Activated naive CD8-positive, alpha-beta T cell treated with anti-CD3 and anti-CD28 coated beads, Interleukin-2, amount 50 U/mL, for 16 hours (primary cell): ENCODE data around the gene CD151.
A peak's percentile ranks its signal among the peaks of the same experiment; 100 is the strongest.

Experiments
- DNase-seq: peaks from one replicate; pipeline ENCODE4 v3.0.0-alpha.2; 2020; ENCODE audit warnings: low read depth, low spot score

The CD151 gene

GRCh38 chr11:832529-833113, at the start of gene CD151:
CD151 (plus strand) TSS chr11:832952; CDS start chr11:836070, 3,118 bp downstream.
- no peak for DNase-seq

DNA sequence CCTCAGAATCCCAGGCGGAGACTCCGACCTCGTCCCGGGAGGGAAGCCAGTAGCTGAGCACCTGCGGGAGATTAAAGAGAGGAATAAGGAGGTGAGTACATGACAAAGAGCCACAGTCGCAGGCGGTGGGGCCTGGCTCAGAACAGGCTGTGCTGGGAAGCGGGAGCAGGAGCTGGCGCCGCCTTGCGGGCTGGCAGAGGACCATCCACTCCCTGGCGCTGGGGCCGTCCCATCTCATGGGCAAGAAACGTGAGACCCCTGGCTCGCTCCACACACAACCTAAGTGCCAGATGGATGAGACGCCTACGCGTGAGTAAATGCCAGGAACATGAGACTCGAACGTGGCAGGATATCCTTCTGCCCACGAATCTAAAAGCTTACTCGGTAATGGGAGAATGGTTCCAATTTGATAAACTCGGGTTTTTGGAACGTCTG, 49.2 kb upstream of the CD151 start:
- no peak for DNase-seq

- no peak for DNase-seq
Observed at GRCh38 chr11:786235-787083, 46.3 kb upstream of the CD151 start.

GRCh38 chr11:787084-787675, 45.6 kb upstream of the CD151 start:
- DNase-seq = no peak

DNA sequence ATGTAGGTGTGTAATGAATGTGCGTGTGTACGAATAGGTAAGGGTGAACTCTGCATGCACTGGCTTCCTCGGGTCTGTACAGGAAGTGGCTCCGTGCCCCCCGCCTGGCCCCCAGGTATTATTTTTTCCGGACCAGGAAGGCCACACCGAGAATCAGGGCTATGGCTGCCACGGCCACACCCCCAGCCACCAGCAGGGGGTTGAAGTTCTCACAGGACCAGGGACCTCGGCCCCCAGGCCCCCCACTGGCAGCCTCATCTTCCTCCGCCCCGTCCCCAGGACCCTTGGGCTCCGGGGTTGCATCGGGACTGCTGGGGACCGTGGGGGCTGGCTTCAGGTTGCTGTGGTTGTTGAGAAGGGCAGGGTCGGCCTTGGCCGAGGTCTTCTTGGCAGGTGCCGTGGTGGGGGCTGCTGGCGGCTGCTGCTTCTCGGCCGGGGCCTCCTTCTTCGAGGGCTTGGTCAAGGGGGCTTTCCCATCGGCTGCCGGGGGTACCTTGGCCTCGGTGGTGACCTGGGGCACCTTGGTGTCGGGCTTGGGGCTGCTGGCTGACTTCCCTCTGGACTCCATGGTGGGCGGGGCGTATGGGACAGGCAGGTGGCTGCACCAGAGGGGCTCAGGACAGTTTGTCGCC, 44.6 kb upstream of the CD151 start:
- DNase-seq = no peak

DNA sequence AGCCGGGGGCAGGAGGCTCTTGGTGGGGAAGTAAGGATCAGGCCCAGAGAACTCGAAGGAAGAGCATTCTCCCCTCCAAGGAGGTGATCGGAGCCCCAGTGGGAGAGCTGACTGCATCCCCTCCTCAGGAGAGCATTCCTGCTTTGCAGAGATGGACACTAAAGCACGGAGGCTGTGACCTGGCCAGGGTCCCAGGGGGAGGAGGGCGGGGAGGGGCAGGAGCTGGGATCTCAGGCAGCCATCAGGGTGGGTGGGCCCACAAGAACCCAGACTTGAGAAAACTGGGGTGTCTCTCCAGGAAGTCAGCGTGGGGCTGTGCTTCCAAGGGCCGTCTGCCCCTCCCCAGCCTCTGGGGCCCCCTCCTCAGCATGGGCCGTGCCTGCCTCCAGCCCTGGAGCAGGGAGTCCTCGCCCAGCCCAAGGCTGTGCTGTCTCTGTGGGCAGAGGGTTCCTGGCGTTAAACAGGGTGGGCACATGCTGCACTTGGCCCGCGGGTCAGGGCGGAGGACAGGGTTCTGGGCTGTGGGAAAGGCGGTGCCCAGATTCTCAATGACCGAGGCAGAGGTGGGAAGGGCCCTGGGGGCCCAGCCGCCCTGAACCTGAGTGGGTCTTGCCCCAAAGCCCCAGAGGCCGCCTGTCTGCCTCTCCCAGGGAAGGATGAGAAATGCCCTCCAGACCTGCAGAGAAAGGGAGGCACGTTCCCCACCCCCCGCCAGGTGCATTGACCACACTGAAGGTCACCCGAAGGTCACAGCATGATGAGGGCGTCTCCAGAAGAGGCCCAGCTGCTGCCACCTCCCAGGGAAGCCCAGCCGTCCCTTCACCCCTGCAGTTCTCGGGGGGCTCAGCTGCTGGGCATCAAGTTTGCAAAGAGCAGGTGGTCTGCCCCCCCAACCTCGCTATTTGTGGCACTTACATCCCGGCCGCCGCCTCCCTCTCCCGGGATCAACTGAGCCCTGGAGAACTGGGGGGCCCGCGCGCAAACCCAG, 43.5 kb upstream of the CD151 start:
- DNase-seq = no peak

DNA sequence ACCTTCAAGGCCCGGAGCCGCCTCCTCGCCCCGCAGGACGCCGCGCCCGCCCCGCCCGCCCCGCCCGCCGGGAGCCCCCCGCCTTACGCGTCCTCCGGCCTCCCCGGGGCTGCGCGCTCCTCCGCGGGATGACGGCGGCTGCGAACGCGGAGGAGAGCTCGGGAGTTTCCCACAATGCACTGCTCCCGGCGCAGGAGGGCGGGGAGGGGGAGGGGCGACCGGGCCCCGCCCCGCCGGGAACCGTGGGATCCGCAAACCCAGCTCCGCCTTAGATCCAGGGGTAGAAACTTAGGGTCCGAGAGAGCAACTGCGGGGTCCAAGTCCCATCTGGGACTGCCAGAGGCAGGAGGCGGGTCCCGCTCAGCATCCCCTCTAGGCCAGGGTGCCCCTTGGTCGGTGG, 42.8 kb upstream of the CD151 start, which contains the start of gene CEND1:
Gene CEND1, minus strand, starts transcription at position 148 of the 400 bp plus-strand sequence. CDS start 1,514 bp downstream, outside the sequence.
- no peak for DNase-seq

- no peak for DNase-seq
Observed at GRCh38 chr11:790721-791564, 41.8 kb upstream of the CD151 start.

DNA sequence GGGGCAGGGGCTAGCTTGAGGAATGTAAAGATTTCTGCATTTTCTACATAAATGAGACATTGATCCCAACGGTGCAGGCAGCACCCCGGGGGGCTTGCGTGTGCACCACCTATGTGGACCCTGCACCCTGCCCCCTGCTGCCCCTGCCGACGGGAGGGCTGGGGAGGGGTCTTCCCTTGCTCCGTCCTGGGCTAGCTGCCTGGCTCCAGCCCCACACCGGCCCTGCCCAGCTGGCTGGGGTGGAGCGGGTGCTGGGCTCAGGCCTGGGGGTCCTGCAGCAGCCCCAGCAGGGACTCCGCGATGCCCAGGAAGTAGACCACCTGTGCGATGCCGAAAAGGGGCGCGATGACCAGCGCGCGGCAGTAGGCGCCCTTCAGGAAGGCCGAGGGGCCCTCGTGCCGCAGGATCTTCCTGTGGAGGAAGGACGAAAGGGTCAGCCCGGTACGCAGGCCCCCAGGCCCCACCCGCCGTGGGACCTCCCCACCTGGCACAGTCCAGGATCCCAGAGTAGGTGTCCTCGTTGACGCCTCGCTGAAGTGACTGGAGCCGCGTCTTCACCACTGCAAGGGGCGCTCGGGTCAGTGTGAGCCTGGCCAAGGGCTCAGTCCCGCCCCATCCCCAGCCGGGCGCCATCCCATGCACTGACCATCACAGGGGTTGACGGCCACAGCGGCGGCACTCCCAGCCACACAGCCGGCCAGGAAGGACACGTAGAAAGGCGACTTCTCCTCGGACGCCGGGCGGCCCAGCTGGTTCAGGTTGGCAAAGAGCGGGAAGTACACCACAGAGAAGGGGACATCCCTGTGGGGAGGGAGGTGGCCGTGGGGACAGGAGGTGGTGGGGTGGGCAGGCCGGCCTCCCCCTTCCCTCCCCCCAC, 40.9 kb upstream of the CD151 start:
- DNase-seq = no peak

DNA sequence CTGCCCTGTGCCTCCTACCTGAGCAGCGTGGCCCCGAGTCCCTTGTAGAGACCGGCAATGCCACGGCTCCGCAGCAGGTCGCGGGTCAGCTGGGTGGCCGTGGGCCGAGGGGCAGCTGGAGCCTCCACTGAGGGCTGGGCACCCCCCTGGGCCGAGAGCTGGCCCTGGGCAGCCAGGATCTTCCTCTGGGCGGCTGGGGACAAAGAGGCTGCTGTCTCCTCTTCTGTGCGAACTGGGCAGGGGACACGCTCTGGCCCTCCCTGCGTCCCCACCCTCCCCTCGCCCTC, 40.3 kb upstream of the CD151 start:
- DNase-seq = no peak

- DNase-seq = no peak
Observed at GRCh38 chr11:792873-793272, 39.9 kb upstream of the CD151 start.

DNA sequence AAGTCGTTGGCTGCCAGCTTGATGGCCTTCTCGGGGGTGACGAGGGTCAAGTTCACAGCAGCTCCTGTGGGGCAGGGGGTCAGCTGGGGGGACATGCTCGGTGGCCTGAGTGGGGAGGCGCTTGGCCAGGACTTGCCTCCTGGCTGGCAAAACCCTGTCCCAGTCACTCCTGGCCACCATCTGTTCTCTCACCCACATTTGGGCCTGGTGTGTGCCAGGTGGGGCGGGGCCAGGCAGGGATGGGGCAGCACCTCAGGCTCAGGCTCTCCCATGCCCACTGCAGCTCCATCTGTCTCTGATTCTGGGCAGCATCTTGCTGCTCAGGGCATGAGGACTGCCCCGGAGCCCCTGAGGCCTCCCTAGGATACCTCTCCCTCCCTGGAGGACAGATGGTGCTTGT, 39.2 kb upstream of the CD151 start:
- no peak for DNase-seq

GRCh38 chr11:794013-794765, 38.6 kb upstream of the CD151 start:
- no peak for DNase-seq

DNA sequence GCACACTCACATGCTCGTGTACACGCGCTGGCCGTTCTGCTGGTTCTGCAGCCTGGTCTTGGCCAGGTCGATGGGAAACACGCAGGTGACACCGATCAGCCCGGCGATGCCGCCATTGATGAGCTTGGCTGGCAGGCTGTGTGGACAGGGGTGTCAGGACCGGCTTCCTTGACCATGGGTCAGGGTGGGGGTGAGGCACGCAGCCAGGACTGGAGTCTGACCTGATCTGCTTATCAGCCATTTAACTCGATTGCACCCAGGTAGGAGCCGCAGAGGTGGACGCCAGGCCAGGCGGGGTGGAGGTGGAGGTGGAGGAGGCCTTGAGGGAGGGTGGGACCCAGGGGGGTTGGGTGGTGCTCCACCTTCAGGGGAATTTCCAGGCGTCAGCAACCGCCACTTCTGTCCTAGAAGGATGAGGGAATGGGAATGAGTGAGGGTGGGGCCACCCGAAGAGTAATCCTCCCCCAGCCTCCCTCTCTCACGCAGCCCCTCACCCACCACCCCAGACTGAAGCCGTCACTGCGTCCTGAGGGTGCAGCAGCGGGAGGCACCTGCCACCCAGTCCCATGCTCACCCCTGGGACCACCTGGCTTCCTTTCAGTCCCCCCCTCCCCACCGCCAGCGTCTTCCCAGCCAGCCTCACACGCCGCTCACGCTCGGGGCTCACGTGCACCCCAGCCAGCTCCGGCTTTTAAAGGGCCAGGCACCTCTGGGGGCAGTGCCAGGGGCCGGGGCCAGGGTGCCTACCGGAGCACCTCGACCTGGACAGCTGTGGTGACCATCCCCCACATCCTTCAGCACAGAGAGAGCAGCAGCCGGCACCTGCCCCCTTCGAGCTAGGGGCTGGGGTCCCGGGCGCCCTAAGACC, 37.8 kb upstream of the CD151 start:
- no peak for DNase-seq

DNA sequence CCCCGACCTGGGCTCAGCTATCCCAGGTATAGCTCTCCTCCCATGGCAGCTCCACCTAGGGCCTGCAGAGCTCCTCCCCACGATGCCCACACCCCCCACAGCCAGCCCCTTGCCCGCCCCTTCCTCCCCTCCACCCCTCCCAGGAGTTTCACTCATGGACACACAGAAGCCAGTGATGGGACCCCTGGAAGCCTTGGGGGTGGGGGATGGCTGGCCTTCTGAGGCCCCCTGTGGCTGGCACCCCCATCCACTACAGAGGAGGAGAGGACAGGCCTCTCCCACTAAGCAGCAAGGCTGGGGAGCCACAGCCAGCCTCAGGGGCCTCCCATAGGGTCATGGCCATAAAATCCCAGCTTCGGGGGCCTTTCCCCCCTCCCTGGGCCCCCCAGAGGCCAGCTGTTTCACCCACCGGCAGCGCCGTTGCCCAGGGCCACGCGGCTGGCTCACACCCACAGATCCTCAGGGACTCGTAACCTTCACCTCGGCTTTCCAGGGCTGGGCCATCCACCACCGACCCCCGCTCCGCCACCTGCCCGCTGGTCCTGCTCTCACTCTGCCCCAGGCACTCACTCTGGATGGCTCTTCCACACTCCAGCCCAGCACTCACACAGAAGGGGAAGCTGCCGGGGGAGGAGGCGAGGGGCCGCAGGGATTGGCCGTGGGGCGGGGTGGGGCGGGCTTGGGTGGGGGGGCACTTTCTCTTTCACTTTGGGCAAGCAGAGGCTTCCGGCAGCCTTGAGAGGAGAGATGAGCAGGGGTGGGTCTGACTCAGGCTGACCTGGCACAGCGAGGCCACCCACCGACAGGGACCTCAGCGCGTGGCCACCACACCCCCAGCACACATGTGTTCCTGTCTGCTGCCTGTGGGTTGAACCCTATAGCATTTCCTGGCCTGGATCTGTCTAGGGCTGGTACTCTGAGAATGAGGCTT, 36.9 kb upstream of the CD151 start:
- DNase-seq = peak; percentile 53

GRCh38 chr11:796565-797295, 36.0 kb upstream of the CD151 start:
- no peak for DNase-seq
